RCC 7860 (cell line): Measurements from ENCODE around the gene PDLIM5.
"Not testable (repeated sequence)": the region's sequence is repeated elsewhere in the genome, so short reads cannot be mapped to it uniquely, and the experiment has no call there.

Source experiments
- DNase-seq: peaks from one replicate; pipeline ENCODE4 v3.0.0-alpha.2; 2015; ENCODE audit warnings: low spot score
- FAIRE-seq: peaks from 2 replicates; lab custom pipeline; 2012; peaks lifted over from hg19 to GRCh38; lab: Jason Lieb, UNC

PDLIM5 gene

GRCh38 chr4:94459462-94460161 lies 7.9 kb downstream of the PDLIM5 start:
- DNase-seq (no peak), FAIRE-seq (no peak)

GRCh38 chr4:94461506-94461905 lies 9.8 kb downstream of the PDLIM5 start:
- DNase-seq (no peak), FAIRE-seq (no peak)

GRCh38 chr4:94462572-94462971 lies 10.8 kb downstream of the PDLIM5 start:
- no peak for FAIRE-seq
- no peak for DNase-seq

GRCh38 chr4:94463771-94464170 lies 12.0 kb downstream of the PDLIM5 start:
- FAIRE-seq (no peak), DNase-seq (peak; percentile 31)

- FAIRE-seq (no peak), DNase-seq (no peak)
Measured at GRCh38 chr4:94466371-94466770, 14.6 kb downstream of the PDLIM5 start.

- no peak for DNase-seq
- no peak for FAIRE-seq
Measured at GRCh38 chr4:94466923-94467322, 15.2 kb downstream of the PDLIM5 start.

- DNase-seq, result no peak
- FAIRE-seq, result no peak
Measured at GRCh38 chr4:94468093-94468769, 16.5 kb downstream of the PDLIM5 start.

GRCh38 chr4:94469221-94469784 lies 17.6 kb downstream of the PDLIM5 start:
- DNase-seq, result no peak
- no peak for FAIRE-seq

- DNase-seq, result no peak
- FAIRE-seq, result no peak
Measured at GRCh38 chr4:94470132-94470531, 18.4 kb downstream of the PDLIM5 start.

- not testable (repeated sequence) for DNase-seq, FAIRE-seq
Measured at GRCh38 chr4:94470782-94471181, 19.0 kb downstream of the PDLIM5 start.

GRCh38 chr4:94472056-94472826 lies 20.5 kb downstream of the PDLIM5 start:
- DNase-seq, result no peak
- FAIRE-seq, result no peak

GRCh38 chr4:94475050-94475449 lies 23.3 kb downstream of the PDLIM5 start:
- FAIRE-seq, result no peak
- DNase-seq, result no peak

GRCh38 chr4:94475794-94476193 lies 24.1 kb downstream of the PDLIM5 start:
- DNase-seq (no peak), FAIRE-seq (no peak)

- FAIRE-seq (no peak), DNase-seq (no peak)
Measured at GRCh38 chr4:94477227-94477626, 25.5 kb downstream of the PDLIM5 start.

GRCh38 chr4:94478805-94479204 lies 27.1 kb downstream of the PDLIM5 start:
- FAIRE-seq, DNase-seq: not testable (repeated sequence)

GRCh38 chr4:94479358-94480141 lies 27.8 kb downstream of the PDLIM5 start:
- DNase-seq (no peak), FAIRE-seq (no peak)

- no peak for FAIRE-seq
- no peak for DNase-seq
Measured at GRCh38 chr4:94480362-94480951, 28.7 kb downstream of the PDLIM5 start.

- FAIRE-seq (no peak), DNase-seq (no peak)
Measured at GRCh38 chr4:94483895-94484294, 32.2 kb downstream of the PDLIM5 start.

- no peak for DNase-seq
- FAIRE-seq, result no peak
Measured at GRCh38 chr4:94484818-94485217, 33.1 kb downstream of the PDLIM5 start.

GRCh38 chr4:94486372-94486801 lies 34.6 kb downstream of the PDLIM5 start:
- no peak for FAIRE-seq
- DNase-seq, result no peak
